SK-N-SH (cell line): ENCODE results near the gene CCDC106. TPM values are rescaled to one million over a fixed set of nuclear protein-coding genes. Genes with fewer than 3 reads are reported as not detected.

Experiments
- CTCF ChIA-PET: fragments of 300-600, 350-600 bp; formaldehyde crosslinking; extraction: SDS; loops from one replicate; lab custom pipeline; 2021; lab: Yijun Ruan, JAX
- POLR2A ChIA-PET: fragments of 350-600 bp; sonication (Branson Sonifier 250); formaldehyde crosslinking; extraction: SDS; loops from one replicate; lab custom pipeline; 2020; ENCODE audit warnings: antibody characterized with exemption, inconsistent platforms; lab: Yijun Ruan, JAX
- DNase-seq: peaks from one replicate; pipeline ENCODE4 v3.0.0; 2012
- H2AFZ ChIP-seq: fragments of 200-600 bp; sonication (generic); 2 replicates; pipeline ENCODE4 v1.8.1; 2016; ENCODE audit warnings: antibody characterized with exemption, mild to moderate bottlenecking, low read depth
- H3F3A ChIP-seq: fragments of 200-600 bp; sonication (generic); replicated peaks from 2 replicates; pipeline ENCODE3; 2016; ENCODE audit warnings: antibody characterized with exemption, mild to moderate bottlenecking; ENCODE audit not compliant: insufficient read depth
- H3K27ac ChIP-seq, 2 experiments: fragments of 200-500 bp in 1 of 2; fragments of 200-600 bp in 1 of 2; sonication (Bioruptor generic) in 1 of 2; sonication (generic), shearing (Covaris generic) in 1 of 2; 2 replicates each; pipeline versions ENCODE4 v1.5.1 to v1.6.1; 2014 to 2016; ENCODE audit warnings: low read depth in 2 of 2, inconsistent platforms in 1 of 2, low read length in 1 of 2, mild to moderate bottlenecking in 1 of 2, mixed read lengths in 1 of 2
- H3K27me3 ChIP-seq: fragments of 200-600 bp; sonication (generic), shearing (Covaris generic); 2 replicates; pipeline ENCODE4 v1.6.1; 2016; ENCODE audit warnings: mixed run types; ENCODE audit not compliant: insufficient read depth
- H3K36me3 ChIP-seq, 2 experiments: fragments of 200-500 bp in 1 of 2; fragments of 200-600 bp in 1 of 2; sonication (Bioruptor generic) in 1 of 2; sonication (generic) in 1 of 2; replicated peaks in 1 of 2; 2 replicates each; pipeline versions ENCODE3 to v1.5.1; 2014 to 2016; ENCODE audit warnings: low read length in 1 of 2, mild to moderate bottlenecking in 1 of 2; ENCODE audit not compliant: insufficient read depth in 2 of 2, control insufficient read depth in 1 of 2
- H3K4me1 ChIP-seq, 2 experiments: fragments of 200-500 bp in 1 of 2; fragments of 200-600 bp in 1 of 2; sonication (Bioruptor generic) in 1 of 2; sonication (generic), shearing (Covaris generic) in 1 of 2; 2 replicates each; pipeline versions ENCODE4 v1.5.1 to v1.6.1; 2014 to 2016; ENCODE audit warnings: low read depth in 1 of 2, low read length in 1 of 2, mixed run types in 1 of 2; ENCODE audit not compliant: insufficient read depth in 2 of 2, control insufficient read depth in 1 of 2
- H3K4me2 ChIP-seq: fragments of 200-600 bp; sonication (generic), shearing (Covaris generic); 2 replicates; pipeline ENCODE4 v1.6.1; 2017; ENCODE audit warnings: mixed run types
- H3K4me3 ChIP-seq, 2 experiments: fragments of 200-500 bp in 1 of 2; fragments of 200-600 bp in 1 of 2; sonication (Bioruptor generic) in 1 of 2; sonication (generic), shearing (Covaris generic) in 1 of 2; 2 replicates each; pipeline versions ENCODE4 v1.5.1 to v1.8.1; 2014 to 2016; ENCODE audit warnings: low read depth in 2 of 2, inconsistent platforms in 1 of 2, low read length in 1 of 2, mild to moderate bottlenecking in 1 of 2, mixed read lengths in 1 of 2, moderate library complexity in 1 of 2
- H3K79me2 ChIP-seq: fragments of 200-600 bp; sonication (generic); 2 replicates; pipeline ENCODE4 v1.8.1; 2017; ENCODE audit warnings: mild to moderate bottlenecking; ENCODE audit not compliant: insufficient read depth
- H3K9ac ChIP-seq: fragments of 200-600 bp; sonication (generic); 2 replicates; pipeline ENCODE4 v1.6.1; 2017; ENCODE audit warnings: mixed run types
- H3K9me2 ChIP-seq: fragments of 200-600 bp; sonication (generic); 2 replicates; pipeline ENCODE4 v1.6.1; 2017; ENCODE audit warnings: mixed run types
- H3K9me3 ChIP-seq: fragments of 200-600 bp; sonication (generic); 2 replicates; pipeline ENCODE4 v1.6.1; 2017; ENCODE audit warnings: mixed run types, mild to moderate bottlenecking, moderate library complexity
- H4K20me1 ChIP-seq: fragments of 200-600 bp; sonication (generic); 2 replicates; pipeline ENCODE4 v1.6.1; 2017; ENCODE audit warnings: mild to moderate bottlenecking, mixed run types; ENCODE audit not compliant: insufficient read depth
- CHD2 ChIP-seq: fragments of 150-350 bp; IDR thresholded peaks from 2 replicates; pipeline ENCODE4 v1.6.1; 2018; ENCODE audit warnings: low read length; ENCODE audit not compliant: partially characterized antibody
- CTCF ChIP-seq: fragments of 200-600 bp; sonication (generic); IDR thresholded peaks from 2 replicates; pipeline ENCODE4 v1.6.1; 2017; ENCODE audit warnings: antibody characterized with exemption, mild to moderate bottlenecking, moderate library complexity
- EP300 ChIP-seq, 2 experiments: IDR thresholded peaks; 2 replicates each; pipeline versions ENCODE4 v1.4.0 to v1.6.1; 2012; ENCODE audit warnings: borderline replicate concordance in 1 of 2, low read depth in 1 of 2, low read length in 1 of 2
- FOXJ3 ChIP-seq: sonication (generic); formaldehyde crosslinking; IDR thresholded peaks from 2 replicates; pipeline ENCODE4 v1.5.1; 2020; ENCODE audit warnings: mild to moderate bottlenecking, missing genetic modification reagents
- JUND ChIP-seq: IDR thresholded peaks from 2 replicates; pipeline ENCODE4 v1.4.0; 2012
- MAX ChIP-seq: IDR thresholded peaks from 2 replicates; pipeline ENCODE4 v1.4.0; 2012; ENCODE audit warnings: low read depth
- MEF2A ChIP-seq: IDR thresholded peaks from 2 replicates; pipeline ENCODE4 v1.4.0; 2012; ENCODE audit warnings: low read depth, borderline replicate concordance
- NRF1 ChIP-seq: IDR thresholded peaks from 2 replicates; pipeline ENCODE4 v1.6.1; 2012; ENCODE audit warnings: low read depth, mild to moderate bottlenecking, low read length
- PBX3 ChIP-seq: IDR thresholded peaks from 2 replicates; pipeline ENCODE4; 2012
- RCOR1 ChIP-seq: fragments of 150-350 bp; IDR thresholded peaks from 2 replicates; pipeline ENCODE4 v1.6.1; 2017; ENCODE audit warnings: antibody characterized with exemption, low read length
- REST ChIP-seq: IDR thresholded peaks from 2 replicates; pipeline ENCODE4 v1.6.1; 2012; ENCODE audit warnings: mild to moderate bottlenecking, low read depth, low read length, moderate library complexity
- RXRA ChIP-seq: IDR thresholded peaks from 2 replicates; pipeline ENCODE4 v1.4.0; 2012; ENCODE audit warnings: low read depth, mild to moderate bottlenecking, borderline replicate concordance
- SMC3 ChIP-seq: IDR thresholded peaks from 2 replicates; pipeline ENCODE4 v1.6.1; 2012; ENCODE audit warnings: low read depth, low read length, improper control_type of control experiment
- TAF1 ChIP-seq: IDR thresholded peaks from 2 replicates; pipeline ENCODE4 v1.6.1; 2012; ENCODE audit warnings: low read depth, mild to moderate bottlenecking, low read length, moderate library complexity, borderline replicate concordance
- TCF12 ChIP-seq: IDR thresholded peaks from 2 replicates; pipeline ENCODE4 v1.4.0; 2012
- TEAD4 ChIP-seq: IDR thresholded peaks from 2 replicates; pipeline ENCODE4 v1.4.0; 2012; ENCODE audit warnings: mild to moderate bottlenecking, borderline replicate concordance; ENCODE audit not compliant: insufficient read depth
- USF2 ChIP-seq: fragments of 150-350 bp; IDR thresholded peaks from 2 replicates; pipeline ENCODE4 v1.6.1; 2017; ENCODE audit warnings: antibody characterized with exemption, low read length, low read depth, borderline replicate concordance
- YY1 ChIP-seq: IDR thresholded peaks from 2 replicates; pipeline ENCODE4 v1.4.0; 2012; ENCODE audit warnings: low read depth, mild to moderate bottlenecking
- WGBS: methylation state at CpG from one replicate; pipeline ENCODE4 v1.1.6; 2017; ENCODE audit warnings: low lambda C conversion rate; 5-methylcytosine and 5-hydroxymethylcytosine counted together
- polyA plus RNA-seq, 3 experiments: library from polyadenylated mRNA; depleted of rRNA; stranded (reverse); fragments of >200 nt; gene quantifications; 2 replicates each; pipeline ENCODE4 v1.2.3, GENCODE V29; 2012

CCDC106 gene
- polyA plus RNA-seq, 1 of the 3 experiments (the other 2 are of a cell fraction) = 27.1 TPM

GRCh38 chr19:55633861-55634260, 14.2 kb upstream of the CCDC106 start:
- Histone ChIP-seq H3K79me2 (peaks cover 40% of the 10 kb centered on the region), H3K36me3 (peaks cover 0 to 6% of the 10 kb centered on the region in 2 experiments), H4K20me1 (no peaks in the 10 kb centered on the region), H3K27me3 (no peaks in the 10 kb centered on the region), H3K9me2 (no peaks in the 10 kb centered on the region), H3K9ac (no peak overlapping the region), H2AFZ (peak overlapping the region; percentile 97; the same call in 1 of the 2 replicates), H3K9me3 (no peaks in the 10 kb centered on the region), H3F3A (peaks cover 15% of the 10 kb centered on the region), H3K27ac (no peak overlapping the region; a peak in 1 of 4 replicates), H3K4me1 (peaks cover 0 to 16% of the 10 kb centered on the region in 2 experiments; a peak in 1 of 4 replicates), H3K4me3 (no peak overlapping the region), H3K4me2 (peak overlapping the region; percentile 97; the same call in 1 of the 2 replicates)
- ChIA-PET CTCF (interaction anchor here (0.7 to 4.6 kb wide), 15 partner anchors 10 to 493 kb away, joined by 3 to 40 read pairs (median 9); partner anchors contain the start of genes CCDC106, U2AF2, ZNF581 and ZNF784), POLR2A (interaction anchor here (2.4 kb wide), 1 partner anchor 20 kb away, joined by 5 read pairs; no protein-coding TSS in a partner anchor)
- WGBS = 96% methylated on average over 8 of the region's 8 CpGs
- DNase-seq = no peak
- no peak for TF ChIP-seq NRF1
- no peak for TF ChIP-seq REST
- no peak for TF ChIP-seq CHD2
- no peak for TF ChIP-seq TEAD4
- no peak for TF ChIP-seq RXRA
- TF ChIP-seq MAX = no peak
- no peak for TF ChIP-seq TAF1
- no peak for TF ChIP-seq RCOR1
- no peak for TF ChIP-seq JUND
- no peak for TF ChIP-seq PBX3
- no peak for TF ChIP-seq FOXJ3 (CRISPR knock-in tag)

GRCh38 chr19:55635334-55635717, 12.7 kb upstream of the CCDC106 start:
- peak overlapping the region; percentile 97 for H3K4me2 ChIP-seq
- WGBS = 8% methylated on average over 8 of the region's 9 CpGs
- H4K20me1 ChIP-seq = no peaks in the 10 kb centered on the region
- CTCF ChIA-PET = interaction anchor here (1.0 to 5.0 kb wide), 6 partner anchors 11 to 168 kb away, joined by 3 to 28 read pairs (median 6); partner anchors contain the start of gene ZNF784
- H3K9me2 ChIP-seq = no peaks in the 10 kb centered on the region
- H2AFZ ChIP-seq = no peak overlapping the region
- no peaks in the 10 kb centered on the region for H3K9me3 ChIP-seq
- peak overlapping the region; percentile 99 for H3K9ac ChIP-seq
- H3K4me1 ChIP-seq = peaks cover 5 to 25% of the 10 kb centered on the region in 2 experiments; a peak in 1 of 4 replicates
- DNase-seq = no peak
- peak overlapping the region; percentile 72 to 83 for H3K27ac ChIP-seq
- peaks cover 29% of the 10 kb centered on the region for H3F3A ChIP-seq
- peak overlapping the region; percentile 74 to 86 for H3K4me3 ChIP-seq
- peaks cover 54% of the 10 kb centered on the region for H3K79me2 ChIP-seq
- POLR2A ChIA-PET = no interaction called here
- no peaks in the 10 kb centered on the region for H3K27me3 ChIP-seq
- peaks cover 0 to 6% of the 10 kb centered on the region in 2 experiments for H3K36me3 ChIP-seq
- TF ChIP-seq TCF12 (no peak), SMC3 (no peak), RCOR1 (no peak), EP300 (IDR thresholded peaks at IDR 0.05; ENCODE audit: borderline replicate concordance in 1 of 2, low read depth in 1 of 2, low read length in 1 of 2) (no peak), PBX3 (no peak), RXRA (no peak), USF2 (no peak), YY1 (no peak), JUND (no peak), MEF2A (no peak), CTCF (no peak)
